ENCODE measurements around the gene MRPL54. TPM values are rescaled to one million over a fixed set of nuclear protein-coding genes. Genes with fewer than 3 reads are reported as not detected.

Gene MRPL54
- total RNA-seq, 1 donor from 2014 or later = 96.6 TPM

GRCh38 chr19:3732108-3732507 is 30.4 kb upstream of the MRPL54 start:
- H3K27ac Mint-ChIP-seq = no peak overlapping the region
- DNase-seq = no peak
- H3K4me1 Mint-ChIP-seq = no peaks in the 10 kb centered on the region
- no peaks in the 10 kb centered on the region for H3K9me3 Mint-ChIP-seq
- intact Hi-C loops (cut with micrococcal nuclease) = no loop called here
- H3K36me3 Mint-ChIP-seq (ENCODE audit: low read depth) = no peaks in the 10 kb centered on the region
- no peaks in the 10 kb centered on the region for H3K27me3 Mint-ChIP-seq
- no peak overlapping the region for H3K4me3 Mint-ChIP-seq

GRCh38 chr19:3733549-3734309 is 28.8 kb upstream of the MRPL54 start:
- no peak overlapping the region for H3K27ac Mint-ChIP-seq
- H3K27me3 Mint-ChIP-seq = no peaks in the 10 kb centered on the region

GRCh38 chr19:3734310-3734600 is 28.2 kb upstream of the MRPL54 start:
- DNase-seq = no peak
- intact Hi-C loops (cut with micrococcal nuclease) = no loop called here
- no peaks in the 10 kb centered on the region for H3K36me3 Mint-ChIP-seq (ENCODE audit: low read depth)
- no peak overlapping the region for H3K4me3 Mint-ChIP-seq
- peaks cover 3% of the 10 kb centered on the region for H3K4me1 Mint-ChIP-seq
- no peaks in the 10 kb centered on the region for H3K9me3 Mint-ChIP-seq
- H3K27me3 Mint-ChIP-seq = no peaks in the 10 kb centered on the region
- H3K27ac Mint-ChIP-seq = no peak overlapping the region

More at GRCh38 chr19:3733549-3734309, 28.8 kb upstream of the MRPL54 start:
- intact Hi-C loops (cut with micrococcal nuclease) = no loop called here
- no peaks in the 10 kb centered on the region for H3K9me3 Mint-ChIP-seq
- no peaks in the 10 kb centered on the region for H3K36me3 Mint-ChIP-seq (ENCODE audit: low read depth)
- H3K4me3 Mint-ChIP-seq = no peak overlapping the region
- H3K4me1 Mint-ChIP-seq = peaks cover 3% of the 10 kb centered on the region
- DNase-seq = no peak

- no peak for DNase-seq
- no peaks in the 10 kb centered on the region for H3K36me3 Mint-ChIP-seq (ENCODE audit: low read depth)
- H3K9me3 Mint-ChIP-seq = no peaks in the 10 kb centered on the region
- peaks cover 8% of the 10 kb centered on the region for H3K4me1 Mint-ChIP-seq
- intact Hi-C loops (cut with micrococcal nuclease) = no loop called here
- no peaks in the 10 kb centered on the region for H3K27me3 Mint-ChIP-seq
- no peak overlapping the region for H3K27ac Mint-ChIP-seq
- no peak overlapping the region for H3K4me3 Mint-ChIP-seq
These were observed 26.3 kb upstream of the MRPL54 start for GRCh38 chr19:3736106-3736724.

- Mint-ChIP-seq H3K27me3 (no peaks in the 10 kb centered on the region), H3K4me1 (peaks cover 8% of the 10 kb centered on the region), H3K27ac (no peak overlapping the region), H3K4me3 (no peak overlapping the region), H3K9me3 (no peaks in the 10 kb centered on the region), H3K36me3 (ENCODE audit: low read depth) (no peaks in the 10 kb centered on the region)
- DNase-seq = no peak
- intact Hi-C loops (cut with micrococcal nuclease) = no loop called here
These were observed 24.8 kb upstream of the MRPL54 start for GRCh38 chr19:3737487-3738205.

GRCh38 chr19:3738477-3739220 is 23.8 kb upstream of the MRPL54 start:
- Mint-ChIP-seq H3K4me3 (no peak overlapping the region), H3K27ac (no peak overlapping the region), H3K27me3 (no peaks in the 10 kb centered on the region), H3K9me3 (no peaks in the 10 kb centered on the region), H3K36me3 (ENCODE audit: low read depth) (no peaks in the 10 kb centered on the region), H3K4me1 (peaks cover 8% of the 10 kb centered on the region)
- intact Hi-C loops (cut with micrococcal nuclease) = no loop called here
- DNase-seq = no peak

- H3K27ac Mint-ChIP-seq = no peak overlapping the region
- intact Hi-C loops (cut with micrococcal nuclease) = no loop called here
- H3K4me1 Mint-ChIP-seq = peaks cover 8% of the 10 kb centered on the region
- H3K36me3 Mint-ChIP-seq (ENCODE audit: low read depth) = no peaks in the 10 kb centered on the region
- H3K4me3 Mint-ChIP-seq = no peak overlapping the region
- no peaks in the 10 kb centered on the region for H3K9me3 Mint-ChIP-seq
- H3K27me3 Mint-ChIP-seq = no peaks in the 10 kb centered on the region
- no peak for DNase-seq
These were observed 22.1 kb upstream of the MRPL54 start for GRCh38 chr19:3740431-3740830.

GRCh38 chr19:3743486-3743885 is 19.0 kb upstream of the MRPL54 start:
- Mint-ChIP-seq H3K9me3 (no peaks in the 10 kb centered on the region), H3K27ac (no peak overlapping the region), H3K4me3 (no peak overlapping the region), H3K4me1 (peaks cover 5% of the 10 kb centered on the region), H3K27me3 (no peaks in the 10 kb centered on the region), H3K36me3 (ENCODE audit: low read depth) (no peaks in the 10 kb centered on the region)
- intact Hi-C loops (cut with micrococcal nuclease) = no loop called here
- DNase-seq = no peak

GRCh38 chr19:3745363-3746045 is 17.0 kb upstream of the MRPL54 start:
- no peak for DNase-seq
- H3K36me3 Mint-ChIP-seq (ENCODE audit: low read depth) = peaks cover 11% of the 10 kb centered on the region
- H3K9me3 Mint-ChIP-seq = no peaks in the 10 kb centered on the region
- H3K4me3 Mint-ChIP-seq = no peak overlapping the region
- no peaks in the 10 kb centered on the region for H3K4me1 Mint-ChIP-seq
- no peak overlapping the region for H3K27ac Mint-ChIP-seq
- H3K27me3 Mint-ChIP-seq = no peaks in the 10 kb centered on the region
- intact Hi-C loops (cut with micrococcal nuclease) = no loop called here

- H3K27me3 Mint-ChIP-seq = no peaks in the 10 kb centered on the region
- H3K9me3 Mint-ChIP-seq = no peaks in the 10 kb centered on the region
- no peak overlapping the region for H3K4me3 Mint-ChIP-seq
- H3K27ac Mint-ChIP-seq = no peak overlapping the region
- intact Hi-C loops (cut with micrococcal nuclease) = no loop called here
- DNase-seq = no peak
- H3K36me3 Mint-ChIP-seq (ENCODE audit: low read depth) = peaks cover 15% of the 10 kb centered on the region
- no peaks in the 10 kb centered on the region for H3K4me1 Mint-ChIP-seq
These were observed 16.0 kb upstream of the MRPL54 start for GRCh38 chr19:3746371-3747056.

GRCh38 chr19:3748965-3749364 is 13.5 kb upstream of the MRPL54 start:
- Mint-ChIP-seq H3K4me3 (no peak overlapping the region), H3K27ac (no peak overlapping the region), H3K27me3 (no peaks in the 10 kb centered on the region), H3K9me3 (no peaks in the 10 kb centered on the region), H3K4me1 (no peaks in the 10 kb centered on the region), H3K36me3 (ENCODE audit: low read depth) (peaks cover 23% of the 10 kb centered on the region)
- intact Hi-C loops (cut with micrococcal nuclease) = no loop called here
- DNase-seq = no peak

GRCh38 chr19:3750211-3750610 is 12.3 kb upstream of the MRPL54 start:
- Mint-ChIP-seq H3K9me3 (no peaks in the 10 kb centered on the region), H3K4me1 (peaks cover 4% of the 10 kb centered on the region), H3K36me3 (ENCODE audit: low read depth) (peaks cover 30% of the 10 kb centered on the region), H3K4me3 (no peak overlapping the region), H3K27me3 (no peaks in the 10 kb centered on the region), H3K27ac (no peak overlapping the region)
- intact Hi-C loops (cut with micrococcal nuclease) = no loop called here
- no peak for DNase-seq

- H3K4me1 Mint-ChIP-seq = peaks cover 10% of the 10 kb centered on the region
- intact Hi-C loops (cut with micrococcal nuclease) = no loop called here
- no peak overlapping the region for H3K4me3 Mint-ChIP-seq
- no peaks in the 10 kb centered on the region for H3K27me3 Mint-ChIP-seq
- H3K27ac Mint-ChIP-seq = no peak overlapping the region
- DNase-seq = no peak
- H3K36me3 Mint-ChIP-seq (ENCODE audit: low read depth) = peaks cover 35% of the 10 kb centered on the region
- H3K9me3 Mint-ChIP-seq = no peaks in the 10 kb centered on the region
These were observed 11.2 kb upstream of the MRPL54 start for GRCh38 chr19:3751236-3751635.

All from activated CD4-positive, alpha-beta T cell treated with anti-CD3 and anti-CD28 coated beads, Interleukin-2, amount 10 ng/mL, durations not matched to agents 24 days and 14 days (primary cell).